OCI-LY1 (cell line): ENCODE measurements around the gene TDRD12.

Experiments used
- H2AFZ ChIP-seq: fragments of 200-600 bp; sonication (generic), shearing (Covaris generic); 2 replicates; pipeline ENCODE4 v1.6.0; 2014; ENCODE audit warnings: antibody characterized with exemption, mild to moderate bottlenecking, low read length
- H3F3A ChIP-seq: fragments of 200-600 bp; sonication (generic), shearing (Covaris generic); 2 replicates; pipeline ENCODE4 v1.6.0; 2014; ENCODE audit warnings: mild to moderate bottlenecking, antibody characterized with exemption, low read length, moderate library complexity; ENCODE audit not compliant: insufficient read depth
- H3K27ac ChIP-seq: fragments of 200-600 bp; sonication (generic); 2 replicates; pipeline ENCODE4 v1.5.1; 2014; ENCODE audit warnings: low read length, mixed run types, mild to moderate bottlenecking, low read depth; ENCODE audit not compliant: poor library complexity, severe bottlenecking
- H3K27me3 ChIP-seq: fragments of 200-600 bp; sonication (generic); 2 replicates; pipeline ENCODE4 v1.6.0; 2014; ENCODE audit warnings: antibody characterized with exemption, mild to moderate bottlenecking, low read length, moderate library complexity; ENCODE audit not compliant: insufficient read depth
- H3K36me3 ChIP-seq: fragments of 200-600 bp; sonication (generic); 2 replicates; pipeline ENCODE4 v1.6.1; 2014; ENCODE audit warnings: mild to moderate bottlenecking, antibody characterized with exemption, low read length, moderate library complexity, mixed read lengths; ENCODE audit not compliant: insufficient read depth
- H3K4me1 ChIP-seq: fragments of 200-600 bp; sonication (generic); 2 replicates; pipeline ENCODE4 v1.5.1; 2014; ENCODE audit warnings: mild to moderate bottlenecking, low read length, moderate library complexity; ENCODE audit not compliant: insufficient read depth, severe bottlenecking
- H3K4me2 ChIP-seq: fragments of 200-600 bp; sonication (generic), shearing (Covaris generic); 2 replicates; pipeline ENCODE4 v1.6.1; 2014; ENCODE audit warnings: low read length
- H3K4me3 ChIP-seq: fragments of 200-600 bp; sonication (generic); 2 replicates; pipeline ENCODE4 v1.5.1; 2014; ENCODE audit warnings: low read length, low read depth, mild to moderate bottlenecking, mixed read lengths; ENCODE audit not compliant: poor library complexity, severe bottlenecking
- H3K79me2 ChIP-seq: fragments of 200-600 bp; shearing (Covaris generic); 2 replicates; pipeline ENCODE4 v1.6.1; 2016; ENCODE audit warnings: mixed run types, low read length, mixed read lengths; ENCODE audit not compliant: insufficient read depth
- H3K9ac ChIP-seq: fragments of 200-600 bp; sonication (generic), shearing (Covaris generic); 2 replicates; pipeline ENCODE4 v1.6.1; 2014; ENCODE audit warnings: mild to moderate bottlenecking, low read length, mixed read lengths
- H3K9me2 ChIP-seq: fragments of 200-600 bp; sonication (generic), shearing (Covaris generic); 2 replicates; pipeline ENCODE4 v1.6.1; 2014; ENCODE audit warnings: low read depth, mild to moderate bottlenecking, low read length, mixed read lengths
- H3K9me3 ChIP-seq: fragments of 200-600 bp; shearing (Covaris generic); 2 replicates; pipeline ENCODE4 v1.6.1; 2014; ENCODE audit warnings: low read length, mixed read lengths
- H4K20me1 ChIP-seq: fragments of 200-600 bp; sonication (generic), shearing (Covaris generic); 2 replicates; pipeline ENCODE4 v1.6.0; 2016; ENCODE audit warnings: mild to moderate bottlenecking, low read length; ENCODE audit not compliant: insufficient read depth
- CTCF ChIP-seq: fragments of 200-600 bp; sonication (generic), shearing (Covaris generic); IDR thresholded peaks from 2 replicates; pipeline ENCODE4 v1.5.1; 2017; ENCODE audit warnings: mild to moderate bottlenecking, antibody characterized with exemption, low read length, moderate library complexity, mixed read lengths
- EZH2 ChIP-seq: fragments of 200-600 bp; sonication (generic), shearing (Covaris generic); IDR thresholded peaks from 2 replicates; pipeline ENCODE4 v1.8.0; 2017; ENCODE audit warnings: borderline replicate concordance, mixed run types, mild to moderate bottlenecking, antibody characterized with exemption, low read length, moderate library complexity, mixed read lengths

The TDRD12 gene

GRCh38 chr19:32863841-32864240 lies 144.3 kb downstream of the TDRD12 start:
- no peak overlapping the region for H2AFZ ChIP-seq
- no peak overlapping the region for H3K4me2 ChIP-seq

GRCh38 chr19:32864318-32865007 lies 144.9 kb downstream of the TDRD12 start:
- no peaks in the 10 kb centered on the region for H3K4me1 ChIP-seq
- no peak overlapping the region for H3K4me3 ChIP-seq
- H3K27me3 ChIP-seq: no peaks in the 10 kb centered on the region
- TF ChIP-seq EZH2 (no peak), CTCF (no peak)
- H3K9me3 ChIP-seq: no peaks in the 10 kb centered on the region
- no peaks in the 10 kb centered on the region for H3K36me3 ChIP-seq
- no peak overlapping the region for H2AFZ ChIP-seq
- no peaks in the 10 kb centered on the region for H3K9me2 ChIP-seq
- no peak overlapping the region for H3K9ac ChIP-seq
- H4K20me1 ChIP-seq: no peaks in the 10 kb centered on the region
- H3F3A ChIP-seq: no peaks in the 10 kb centered on the region
- no peak overlapping the region for H3K27ac ChIP-seq
- H3K4me2 ChIP-seq: no peak overlapping the region
- no peaks in the 10 kb centered on the region for H3K79me2 ChIP-seq

More at GRCh38 chr19:32863841-32864240, 144.3 kb downstream of the TDRD12 start:
- H3K9me2 ChIP-seq: no peaks in the 10 kb centered on the region
- H3F3A ChIP-seq: no peaks in the 10 kb centered on the region
- H3K9ac ChIP-seq: no peak overlapping the region
- no peak overlapping the region for H3K27ac ChIP-seq
- no peaks in the 10 kb centered on the region for H3K36me3 ChIP-seq
- no peaks in the 10 kb centered on the region for H3K9me3 ChIP-seq
- H3K79me2 ChIP-seq: no peaks in the 10 kb centered on the region
- no peaks in the 10 kb centered on the region for H4K20me1 ChIP-seq
- TF ChIP-seq CTCF: no peak
- no peak for TF ChIP-seq EZH2
- H3K4me3 ChIP-seq: no peak overlapping the region
- H3K4me1 ChIP-seq: no peaks in the 10 kb centered on the region
- H3K27me3 ChIP-seq: no peaks in the 10 kb centered on the region

- Histone ChIP-seq H3K9ac (no peak overlapping the region), H3K27ac (no peak overlapping the region), H3F3A (no peaks in the 10 kb centered on the region), H2AFZ (no peak overlapping the region), H4K20me1 (no peaks in the 10 kb centered on the region), H3K9me2 (no peaks in the 10 kb centered on the region), H3K4me3 (no peak overlapping the region), H3K4me1 (no peaks in the 10 kb centered on the region), H3K36me3 (no peaks in the 10 kb centered on the region), H3K9me3 (no peaks in the 10 kb centered on the region), H3K4me2 (no peak overlapping the region), H3K79me2 (no peaks in the 10 kb centered on the region), H3K27me3 (no peaks in the 10 kb centered on the region)
- TF ChIP-seq CTCF (no peak), EZH2 (no peak)
These were observed 145.8 kb downstream of the TDRD12 start for GRCh38 chr19:32865326-32865725.
